H54 (cell line): ENCODE results near the gene PCBD1.

Source experiments
- DNase-seq: peaks from one replicate; pipeline ENCODE4 v3.0.0; 2011; ENCODE audit warnings: low spot score, mixed read lengths; ENCODE audit not compliant: insufficient read length
- FAIRE-seq: peaks from 3 replicates; lab custom pipeline; 2011; peaks lifted over from hg19 to GRCh38; lab: Jason Lieb, UNC
- POLR2A ChIP-seq: IDR thresholded peaks from 2 replicates; pipeline ENCODE4 v1.6.1; 2011; ENCODE audit warnings: low read depth, mild to moderate bottlenecking, low read length

The PCBD1 gene

DNA sequence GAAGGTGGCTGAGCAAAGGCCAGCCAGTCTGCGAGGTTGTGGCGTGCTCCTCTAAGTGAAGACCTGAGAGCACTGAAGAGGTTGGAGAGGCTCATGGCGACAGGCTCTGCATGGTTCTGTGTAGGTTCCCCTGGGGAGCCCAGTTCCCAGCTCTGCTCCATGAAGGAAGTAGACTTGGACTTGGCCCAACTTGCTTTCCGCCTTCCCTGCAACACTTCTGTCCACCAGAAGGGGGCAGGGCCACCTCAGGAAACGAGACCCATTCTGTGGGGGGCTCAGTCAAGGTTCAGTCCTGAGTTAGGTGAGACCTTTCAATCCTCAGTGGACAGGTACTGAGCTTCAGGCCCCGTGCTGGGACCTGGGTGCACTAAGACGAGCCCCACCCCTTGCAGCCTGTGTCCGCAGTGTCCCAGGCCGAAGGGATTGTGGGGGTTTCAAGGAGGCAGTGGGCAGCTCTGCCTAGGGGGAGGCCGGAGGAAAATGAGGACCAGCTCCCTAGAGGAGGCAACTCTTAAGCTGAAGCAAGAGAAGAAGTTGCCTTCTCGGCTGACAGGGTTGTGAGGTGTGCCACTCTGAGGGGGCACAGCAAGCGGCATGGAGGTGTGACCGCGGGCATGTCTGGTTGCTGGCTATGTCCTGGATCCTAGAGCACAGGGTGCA, 15.0 kb upstream of the PCBD1 start:
- FAIRE-seq = peak; percentile 36

DNA sequence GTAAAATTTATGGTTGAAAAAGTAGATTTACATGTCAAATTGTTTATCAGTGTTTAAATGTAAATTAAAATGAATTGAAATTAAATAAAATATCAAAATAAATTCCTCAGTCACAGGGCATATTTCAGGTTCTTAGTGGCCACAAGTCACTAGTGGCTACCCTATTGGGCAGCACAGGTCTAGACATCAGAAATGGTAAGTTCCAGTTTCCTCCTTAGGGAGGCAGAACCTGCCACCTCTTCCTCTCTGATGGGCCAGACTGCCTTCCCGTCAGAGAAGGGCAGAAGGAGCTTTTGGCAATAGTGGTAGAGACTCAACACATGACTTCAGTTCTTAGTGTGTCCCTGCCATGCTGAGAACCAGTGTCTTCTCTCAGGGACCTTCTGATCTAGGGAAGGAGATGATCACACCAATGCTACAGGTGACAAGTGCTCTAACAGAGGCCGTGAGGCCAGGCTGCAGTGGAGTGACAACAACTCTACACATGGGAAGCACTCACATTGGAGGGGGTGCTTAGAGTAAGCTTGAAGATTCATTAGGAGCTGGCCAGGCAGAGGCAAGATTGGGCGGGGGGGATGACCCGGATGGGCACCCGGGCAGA, 14.4 kb upstream of the PCBD1 start:
- FAIRE-seq (no peak), DNase-seq (no peak)
- TF ChIP-seq POLR2A = no peak

More for the DNA sequence above, 15.0 kb upstream of the PCBD1 start:
- no peak for TF ChIP-seq POLR2A
- peak; percentile 77 for DNase-seq

DNA sequence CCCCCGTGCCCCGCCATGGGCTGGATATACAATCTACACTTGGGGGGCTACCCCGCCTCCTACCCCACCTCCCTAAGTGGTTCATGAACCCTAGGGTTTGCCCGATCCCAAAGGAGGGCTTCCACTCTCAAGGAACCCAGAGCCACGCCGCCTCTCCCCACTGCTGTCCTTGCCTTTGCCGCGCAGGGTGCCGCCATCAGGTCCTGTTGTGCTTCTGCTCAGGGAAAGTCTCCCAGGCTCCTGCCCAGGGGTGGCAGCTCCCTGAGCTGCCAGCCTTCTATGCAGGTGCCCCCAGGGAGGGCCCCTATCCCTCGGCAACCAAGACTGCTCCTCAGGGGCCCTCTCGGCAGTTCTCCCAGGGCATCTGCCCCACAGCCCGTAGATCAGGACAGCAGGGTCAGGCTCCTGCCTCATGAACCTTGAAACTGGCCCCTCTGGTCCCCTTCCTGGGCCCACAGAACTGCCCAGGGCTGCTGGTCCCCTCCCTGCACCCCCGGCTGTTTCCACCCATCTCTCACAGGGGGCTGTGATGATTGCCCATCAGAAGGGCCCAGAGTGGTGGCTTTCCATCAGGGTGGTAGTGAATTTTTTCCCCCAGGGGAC, 13.0 kb upstream of the PCBD1 start:
- no peak for FAIRE-seq
- TF ChIP-seq POLR2A = no peak
- DNase-seq = no peak

DNA sequence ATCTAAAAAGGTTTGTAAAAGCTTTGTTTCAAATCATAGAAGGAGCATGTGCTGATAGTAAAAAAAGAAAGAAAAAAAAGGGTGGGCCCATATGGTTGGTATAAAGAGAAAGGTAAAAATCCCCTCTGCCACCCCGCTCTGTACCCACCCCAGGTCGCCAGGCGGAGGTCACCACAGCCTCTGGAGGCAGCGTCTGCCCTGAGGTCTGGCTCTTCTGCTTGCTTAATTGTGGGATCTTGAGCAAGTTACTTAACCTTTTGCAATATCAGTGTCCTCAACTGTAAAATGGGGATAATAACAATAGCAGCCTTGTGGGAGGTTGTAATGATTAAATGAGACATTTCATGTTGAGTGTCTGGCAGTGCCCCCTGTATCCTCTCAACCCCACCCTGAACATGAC, 10.7 kb upstream of the PCBD1 start:
- no peak for TF ChIP-seq POLR2A
- DNase-seq (no peak), FAIRE-seq (no peak)

DNA sequence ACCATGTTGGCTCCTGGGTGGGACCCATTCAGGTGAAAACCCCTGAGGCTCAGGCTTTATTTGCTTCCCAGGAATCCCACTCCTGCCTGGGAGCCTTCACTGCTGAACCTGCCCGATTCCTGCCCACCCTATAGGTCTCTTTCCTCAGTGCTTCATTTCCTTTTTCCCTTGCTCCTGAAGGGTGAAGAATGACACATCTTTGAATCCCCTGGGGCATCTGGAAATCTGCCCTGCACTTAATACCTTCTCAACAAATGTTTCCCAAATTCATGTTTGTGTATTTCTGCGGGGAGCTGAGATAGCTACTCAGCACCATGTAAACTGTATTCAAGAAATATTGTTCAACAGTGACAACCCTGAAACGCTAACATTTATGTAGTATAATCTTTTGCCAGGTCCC, 10.3 kb upstream of the PCBD1 start:
- TF ChIP-seq POLR2A = no peak
- FAIRE-seq (no peak), DNase-seq (no peak)

DNA sequence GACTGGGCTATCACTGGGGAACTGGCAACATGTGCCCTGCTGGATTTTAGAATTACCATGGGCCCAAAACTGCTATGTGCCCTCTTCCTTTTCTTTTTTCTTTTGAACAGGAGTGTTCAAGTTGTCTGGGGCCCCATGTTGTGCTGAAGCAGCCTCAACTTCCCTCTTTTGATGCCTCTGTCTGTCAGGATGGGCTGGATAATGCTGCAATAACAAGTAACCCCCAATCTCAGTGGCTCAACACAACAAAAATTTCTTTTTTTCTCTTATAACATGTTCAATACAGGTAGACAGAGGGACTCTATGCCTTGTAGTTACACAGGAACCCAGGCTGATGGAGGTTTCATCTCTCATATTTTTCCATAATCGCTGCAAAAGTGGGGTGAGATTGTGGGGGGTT, 8.2 kb upstream of the PCBD1 start:
- no peak for TF ChIP-seq POLR2A
- no peak for DNase-seq
- FAIRE-seq = no peak

DNA sequence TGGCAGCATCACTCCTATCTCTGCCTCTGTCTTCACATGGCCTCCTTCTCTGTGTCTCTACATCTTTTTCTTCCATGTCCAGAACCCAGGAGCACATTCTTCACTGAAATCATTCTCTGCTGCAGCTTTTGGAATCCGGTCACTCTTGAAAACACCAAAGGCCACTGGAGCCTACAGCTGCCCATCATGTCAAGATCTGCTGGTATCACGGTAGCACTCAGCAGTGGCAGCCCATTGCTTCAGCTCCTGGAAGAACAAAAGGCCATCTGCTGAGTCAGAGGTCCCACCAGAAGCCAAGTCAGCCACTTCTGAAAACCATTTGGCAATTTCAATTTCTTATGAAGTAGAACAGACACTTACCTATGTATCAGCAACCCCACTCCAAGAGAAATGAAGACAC, 6.1 kb upstream of the PCBD1 start:
- DNase-seq = no peak
- no peak for FAIRE-seq
- no peak for TF ChIP-seq POLR2A

DNA sequence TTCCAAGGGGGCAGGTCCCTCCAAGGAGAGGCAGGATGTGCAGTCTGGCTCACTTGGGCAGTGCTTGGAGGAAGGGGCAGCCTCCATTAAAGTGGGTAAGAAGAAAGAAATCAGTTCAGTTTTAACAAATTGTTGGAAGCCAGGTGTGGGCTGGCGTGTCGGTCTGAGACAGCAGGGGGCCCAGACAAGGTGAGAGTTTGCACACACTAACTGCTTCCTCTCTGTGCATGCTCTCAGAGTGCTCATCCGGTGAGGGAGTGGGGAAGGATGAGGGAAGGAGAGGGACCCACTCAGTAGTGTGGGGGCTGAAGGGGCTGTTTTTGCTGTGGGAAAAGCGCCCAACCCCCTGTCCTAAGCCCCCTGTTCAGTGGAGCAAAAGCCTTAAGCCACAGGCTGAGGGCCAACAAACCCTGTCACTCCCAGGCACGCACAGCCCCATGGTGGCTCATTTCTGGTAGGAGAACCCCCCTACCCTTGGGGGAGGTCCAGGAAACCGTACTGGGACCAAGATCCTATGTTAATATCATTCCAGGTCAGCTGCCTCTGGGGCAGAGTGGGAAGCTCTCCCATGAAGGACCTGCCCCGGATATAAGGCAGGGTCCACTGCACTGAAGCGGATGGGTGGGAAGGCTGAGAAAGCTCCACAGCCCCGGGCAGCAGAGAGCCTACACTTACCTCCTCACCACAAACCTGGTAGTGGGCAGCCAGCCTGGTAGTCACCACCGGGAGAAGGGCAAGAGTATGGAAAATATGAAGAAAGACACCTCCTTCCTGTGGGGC, 5.1 kb upstream of the PCBD1 start:
- TF ChIP-seq POLR2A = no peak
- FAIRE-seq (no peak), DNase-seq (no peak)

DNA sequence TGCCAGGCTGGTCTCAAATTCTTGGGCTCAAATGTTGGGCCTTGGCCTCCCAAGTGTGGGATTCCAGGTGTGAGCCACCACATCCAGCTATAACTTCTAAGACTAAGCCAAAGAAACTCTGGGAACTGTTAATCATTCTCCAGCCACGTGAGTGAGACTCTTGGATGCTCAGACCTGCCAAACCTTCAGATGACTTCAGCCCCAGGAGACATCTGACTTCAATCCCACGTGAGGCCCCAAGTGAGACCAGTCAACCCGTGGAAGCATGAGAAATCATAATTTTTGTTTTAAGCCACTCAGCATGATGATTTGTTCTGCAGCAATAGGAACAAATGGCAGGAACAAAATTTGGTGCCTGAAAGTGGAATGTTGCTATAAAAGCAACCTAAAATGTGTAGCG, 4.3 kb upstream of the PCBD1 start:
- TF ChIP-seq POLR2A = no peak

DNA sequence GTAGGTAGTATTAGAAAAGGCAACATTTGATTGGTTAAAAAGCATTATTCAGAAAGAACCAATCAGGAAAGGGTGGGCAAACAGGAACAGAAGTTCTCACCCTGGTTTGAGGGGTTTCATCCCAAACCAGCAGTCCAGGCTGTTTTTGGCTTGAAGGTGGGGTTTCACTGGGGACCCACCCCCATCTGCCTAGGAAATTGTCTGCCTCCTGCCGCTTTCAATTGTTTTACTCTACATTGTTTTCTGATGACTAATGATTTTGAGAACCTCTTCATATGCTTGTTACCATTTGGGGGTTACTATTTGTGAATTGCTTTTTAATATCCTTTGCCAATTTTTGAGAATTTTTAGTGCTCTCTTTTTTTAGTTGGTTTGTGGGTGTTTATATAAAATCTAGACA, 3.3 kb upstream of the PCBD1 start:
- DNase-seq (no peak), FAIRE-seq (no peak)
- no peak for TF ChIP-seq POLR2A

More for the DNA sequence above, 4.3 kb upstream of the PCBD1 start:
- FAIRE-seq = no peak
- no peak for DNase-seq

DNA sequence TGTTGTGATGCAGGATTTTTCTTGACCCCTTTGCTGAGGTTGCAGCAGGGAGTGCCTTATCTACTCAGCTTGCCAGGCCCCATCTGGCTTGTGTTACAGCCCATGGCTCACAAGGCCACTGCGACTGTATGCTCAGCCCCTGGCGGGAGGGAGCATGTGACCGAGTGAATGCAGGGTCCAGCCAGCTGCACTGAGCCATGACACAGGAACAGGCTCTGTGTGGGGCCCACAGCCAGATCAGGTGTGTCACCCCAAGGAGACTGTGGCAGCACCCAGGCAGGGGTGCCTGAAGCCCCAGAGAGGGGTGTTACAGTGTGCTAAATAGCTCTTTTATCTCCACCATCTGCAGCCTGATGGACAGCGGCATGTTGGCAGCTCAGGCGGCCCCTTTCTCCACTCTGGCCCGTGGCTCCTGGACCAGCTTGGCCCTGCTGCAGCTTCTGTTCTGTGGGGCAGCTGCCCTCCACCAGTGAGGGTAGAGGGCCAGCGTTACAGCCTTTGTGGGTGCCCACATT, 2.6 kb upstream of the PCBD1 start:
- DNase-seq (no peak), FAIRE-seq (no peak)
- TF ChIP-seq POLR2A = no peak

DNA sequence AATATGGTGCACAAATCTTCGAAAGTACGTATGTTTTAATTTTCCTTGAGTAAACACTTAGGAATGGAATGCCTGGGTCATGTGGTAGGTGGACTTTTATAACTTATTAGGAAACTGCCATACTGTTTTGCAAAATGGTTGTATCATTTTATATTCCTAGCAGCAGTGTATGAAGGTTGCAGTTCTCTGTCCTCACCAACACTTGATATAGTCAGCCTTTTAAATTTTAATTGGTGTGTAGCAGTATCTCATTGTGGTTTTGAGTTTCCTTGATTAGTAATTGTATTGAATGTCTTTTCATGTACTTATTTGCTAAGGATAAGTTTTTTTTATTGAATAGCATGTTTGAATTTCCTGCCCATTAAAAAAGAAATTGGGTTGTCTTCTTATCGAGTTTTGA, 926 bp upstream of the PCBD1 start:
- no peak for FAIRE-seq
- no peak for TF ChIP-seq POLR2A
- DNase-seq = no peak

DNA sequence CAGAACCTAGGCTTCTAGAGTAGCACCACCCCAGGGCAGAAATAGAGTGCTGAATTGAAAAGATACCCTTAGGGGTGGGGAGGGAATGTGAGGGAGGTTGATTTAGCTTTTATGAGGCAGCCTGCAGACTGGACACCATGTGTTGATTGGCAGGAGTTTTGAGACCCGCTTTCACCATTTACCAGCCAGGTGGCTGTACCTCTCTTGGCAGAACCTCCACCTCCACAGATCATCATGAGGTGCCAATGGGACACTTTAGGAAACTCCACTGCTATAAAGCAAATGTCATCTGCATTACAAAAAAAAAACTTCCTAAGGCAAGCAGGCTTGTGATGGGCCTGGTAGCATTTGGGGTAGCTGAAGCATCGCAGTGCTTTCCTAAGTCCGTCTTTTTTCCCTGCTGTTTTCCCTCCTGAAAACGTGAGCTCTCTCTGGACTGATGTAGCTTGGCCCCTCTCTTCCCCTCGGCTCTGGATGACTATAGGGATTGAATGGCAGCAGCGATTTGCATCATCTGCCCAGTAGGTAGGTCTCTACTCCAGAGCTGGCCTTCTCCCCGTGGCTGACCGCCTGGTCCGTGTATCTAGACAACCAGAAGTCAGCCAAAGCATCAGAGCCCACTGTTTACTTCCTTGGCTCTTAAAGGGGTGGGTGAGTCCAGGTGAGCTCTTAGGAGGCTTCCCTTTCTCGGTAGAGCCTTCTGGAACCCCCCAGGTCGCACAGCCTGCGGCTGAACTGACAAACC, 1.3 kb downstream of the PCBD1 start:
- FAIRE-seq (no peak), DNase-seq (no peak)
- TF ChIP-seq POLR2A = no peak
